Gastrocnemius medialis (tissue), 4 donors: ENCODE results near the gene ADCY4. TPM values are rescaled to one million over a fixed set of nuclear protein-coding genes. Genes with fewer than 3 reads are reported as not detected.
A peak's percentile ranks its signal among the peaks of the same experiment; 100 is the strongest.

ENCODE experiments used
- ATAC-seq, 2 donors: fragments of 150-250 bp; one replicate each; pipeline ENCODE4 v1.9.1; 2016
- DNase-seq, 2 donors: peaks; one replicate each; pipeline ENCODE4 v3.0.0-alpha.2; 2019
- H3K27ac ChIP-seq, 4 donors: fragments of 200-600 bp; sonication (generic); 1 replicate in 1 of 4; 2 replicates in 3 of 4; pipeline ENCODE4 v1.5.1; 2016 to 2018; ENCODE audit warnings: mild to moderate bottlenecking in 2 of 4, moderate library complexity in 1 of 4
- H3K27me3 ChIP-seq, 3 donors: fragments of 200-600 bp; sonication (generic) in 2 of 3; 1 replicate in 1 of 3; 2 replicates in 2 of 3; pipeline versions ENCODE4 v1.5.1 to v1.6.0; 2016 to 2019; ENCODE audit warnings: mild to moderate bottlenecking in 1 of 3, moderate library complexity in 1 of 3
- H3K36me3 ChIP-seq, 2 donors: fragments of 200-600 bp; sonication (generic) in 1 of 2; one replicate each; pipeline ENCODE4 v1.5.1; 2017 to 2018
- H3K4me1 ChIP-seq, 2 donors: fragments of 200-600 bp; sonication (generic) in 1 of 2; one replicate each; pipeline ENCODE4 v1.5.1; 2016 to 2017; ENCODE audit warnings: mild to moderate bottlenecking in 2 of 2
- H3K4me3 ChIP-seq, 4 donors: fragments of 200-600 bp; sonication (generic) in 3 of 4; 1 replicate in 1 of 4; 2 replicates in 3 of 4; pipeline ENCODE4 v1.5.1; 2016 to 2019; ENCODE audit warnings: mild to moderate bottlenecking in 2 of 4
- H3K9me3 ChIP-seq, 3 donors: fragments of 200-600 bp; sonication (generic) in 2 of 3; 1 replicate in 1 of 3; 2 replicates in 2 of 3; pipeline ENCODE4 v1.5.1; 2016 to 2019
- CTCF ChIP-seq, 5 experiments: fragments of 450-650 bp in 3 of 5; fragments of 200-600 bp in 2 of 5; sonication (generic) in 2 of 5; IDR thresholded peaks in 4 of 5; conservative IDR thresholded peaks in 1 of 5; 1 replicate in 4 of 5; 2 replicates in 1 of 5; pipeline ENCODE4 v1.5.1; 2016 to 2019; ENCODE audit warnings: antibody characterized with exemption in 5 of 5, mild to moderate bottlenecking in 3 of 5, moderate library complexity in 3 of 5
- POLR2A ChIP-seq, 2 donors: fragments of 450-650 bp; IDR thresholded peaks; one replicate each; pipeline ENCODE4 v1.6.1; 2017; ENCODE audit warnings: antibody characterized with exemption in 2 of 2, mild to moderate bottlenecking in 2 of 2, moderate library complexity in 2 of 2
- in situ Hi-C, 4 donors: fragments of 200-750 bp; cut with MboI; loops; one replicate each; pipeline versions ENCODE4 v1.15.0 to v1.8.0; 2017; ENCODE audit warnings: low sequenced_read_pairs in 4 of 4
- intact Hi-C: fragments of 100-400 bp; cut with DNase I; formaldehyde crosslinking; loops from one replicate; pipeline ENCODE4 v1.15.1; 2023; ENCODE audit warnings: low total_unique reads
- total RNA-seq, 4 donors: library from RNA; depleted of rRNA; stranded (reverse); fragments of >200 nt; gene quantifications; one replicate each; pipeline versions ENCODE4 v1.1.0 to v1.2.3, GENCODE V29; 2016

The ADCY4 gene
- total RNA-seq, 4 donors from 2014 or later, result 7.9 to 16.6 (median 8.7) TPM

GRCh38 chr14:24271834-24272263 is 63.0 kb downstream of the ADCY4 start:
- no peaks in the 10 kb centered on the region for H3K9me3 ChIP-seq
- peak overlapping the region; percentile 87 to 99 (median 98) for H3K27ac ChIP-seq
- TF ChIP-seq POLR2A (IDR thresholded peaks at IDR 0.05), result no peak
- no peak for TF ChIP-seq CTCF (IDR thresholded peaks at IDR 0.05 in 4 of 5, conservative IDR thresholded peaks at IDR 0.05 in 1 of 5)
- peak overlapping the region; percentile 78 to 98 (median 94) for H3K4me3 ChIP-seq
- intact Hi-C loops, result loop anchor here (1.0 kb wide), 3 partner anchors 30 to 40 kb away; partner anchors contain the start of genes GMPR2, LTB4R, NEDD8 and TINF2
- DNase-seq (no peak), ATAC-seq (no peak)
- in situ Hi-C loops, result no loop called here
- H3K4me1 ChIP-seq, result peaks cover 4 to 6% of the 10 kb centered on the region in 2 donors
- H3K27me3 ChIP-seq, result no peaks in the 10 kb centered on the region
- H3K36me3 ChIP-seq, result peaks cover 0 to 26% of the 10 kb centered on the region in 2 donors

GRCh38 chr14:24271134-24271833 is 63.6 kb downstream of the ADCY4 start, which contains the start of gene RABGGTA:
RABGGTA (minus strand) TSS chr14:24271597; CDS start chr14:24271115, 482 bp downstream.
- TF ChIP-seq POLR2A (IDR thresholded peaks at IDR 0.05), result peak; percentile 35 to 48
- peak; percentile 42 to 82 (median 70) for TF ChIP-seq CTCF (IDR thresholded peaks at IDR 0.05 in 4 of 5, conservative IDR thresholded peaks at IDR 0.05 in 1 of 5)
- in situ Hi-C loops (no loop called here), intact Hi-C loops (loop anchor here (1.0 kb wide), 3 partner anchors 29 to 40 kb away; partner anchors contain the start of genes GMPR2, LTB4R, NEDD8 and TINF2)
- no peaks in the 10 kb centered on the region for H3K9me3 ChIP-seq
- H3K27ac ChIP-seq, result peak within 1 kb of the TSS; percentile 87 to 99 (median 98)
- H3K4me3 ChIP-seq, result peak within 1 kb of the TSS; percentile 78 to 98 (median 94)
- ATAC-seq, result peak; percentile 95 to 97
- DNase-seq, result peak; percentile 65 to 81
- H3K27me3 ChIP-seq, result no peaks in the 10 kb centered on the region
- peaks cover 4 to 6% of the 10 kb centered on the region in 2 donors for H3K4me1 ChIP-seq
- peaks cover 0 to 32% of the 10 kb centered on the region in 2 donors for H3K36me3 ChIP-seq

- Histone ChIP-seq H3K27me3 (no peaks in the 10 kb centered on the region), H3K9me3 (no peaks in the 10 kb centered on the region), H3K4me1 (peaks cover 4 to 6% of the 10 kb centered on the region in 2 donors), H3K36me3 (peaks cover 0 to 36% of the 10 kb centered on the region in 2 donors), H3K27ac (peak overlapping the region; percentile 87 to 99 (median 98)), H3K4me3 (peak overlapping the region; percentile 78 to 98 (median 94))
- DNase-seq, result no peak
- no peak for TF ChIP-seq POLR2A (IDR thresholded peaks at IDR 0.05)
- TF ChIP-seq CTCF (IDR thresholded peaks at IDR 0.05 in 4 of 5, conservative IDR thresholded peaks at IDR 0.05 in 1 of 5), result no peak
- in situ Hi-C loops (no loop called here), intact Hi-C loops (loop anchor here (1.0 kb wide), 3 partner anchors 28 to 41 kb away; partner anchors contain the start of genes GMPR2, LTB4R, NEDD8 and TINF2)
- peak; percentile 18 to 35 for ATAC-seq
Observed at GRCh38 chr14:24270537-24271133, 64.2 kb downstream of the ADCY4 start.

GRCh38 chr14:24269910-24270536 is 64.8 kb downstream of the ADCY4 start:
- H3K27me3 ChIP-seq, result no peaks in the 10 kb centered on the region
- no peaks in the 10 kb centered on the region for H3K9me3 ChIP-seq
- DNase-seq (no peak), ATAC-seq (no peak)
- H3K4me1 ChIP-seq, result peaks cover 4 to 6% of the 10 kb centered on the region in 2 donors
- no peak overlapping the region for H3K4me3 ChIP-seq
- TF ChIP-seq CTCF (IDR thresholded peaks at IDR 0.05 in 4 of 5, conservative IDR thresholded peaks at IDR 0.05 in 1 of 5), result no peak
- TF ChIP-seq POLR2A (IDR thresholded peaks at IDR 0.05), result no peak
- H3K27ac ChIP-seq, result no peak overlapping the region
- intact Hi-C loops, result no loop called here
- in situ Hi-C loops, result no loop called here
- peaks cover 0 to 42% of the 10 kb centered on the region in 2 donors for H3K36me3 ChIP-seq
